ENCODE results near the gene STUM.

STUM gene

GRCh38 chr1:226603858-226604559, 55.4 kb downstream of the STUM start:
- no peak for DNase-seq (ENCODE audit: low spot score)

GRCh38 chr1:226604560-226605317, 56.2 kb downstream of the STUM start:
- no peak for TF ChIP-seq CTCF (IDR thresholded peaks at IDR 0.05)
- Histone ChIP-seq H3K4me3 (no peak overlapping the region), H3K27ac (peak overlapping the region in 1 of 2 donors; percentile 90)
- DNase-seq (ENCODE audit: low spot score), result no peak

More at GRCh38 chr1:226603858-226604559, 55.4 kb downstream of the STUM start:
- TF ChIP-seq CTCF (IDR thresholded peaks at IDR 0.05), result no peak
- Histone ChIP-seq H3K4me3 (no peak overlapping the region), H3K27ac (peak overlapping the region in 1 of 2 donors; percentile 90)

- no peak for DNase-seq (ENCODE audit: low spot score)
- no peak for TF ChIP-seq CTCF (IDR thresholded peaks at IDR 0.05)
- peak overlapping the region in 1 of 2 donors; percentile 90 for H3K27ac ChIP-seq
- no peak overlapping the region for H3K4me3 ChIP-seq
These were observed 56.9 kb downstream of the STUM start for GRCh38 chr1:226605318-226605950.

GRCh38 chr1:226606311-226607267, 58.0 kb downstream of the STUM start:
- DNase-seq (ENCODE audit: low spot score), result no peak
- Histone ChIP-seq H3K27ac (no peak overlapping the region), H3K4me3 (no peak overlapping the region)
- no peak for TF ChIP-seq CTCF (IDR thresholded peaks at IDR 0.05)

GRCh38 chr1:226607268-226607660, 58.7 kb downstream of the STUM start:
- H3K27ac ChIP-seq, result no peak overlapping the region
- H3K4me3 ChIP-seq, result no peak overlapping the region
- no peak for TF ChIP-seq CTCF (IDR thresholded peaks at IDR 0.05)
- DNase-seq (ENCODE audit: low spot score), result no peak

- H3K4me3 ChIP-seq, result no peak overlapping the region
- DNase-seq (ENCODE audit: low spot score), result no peak
- H3K27ac ChIP-seq, result no peak overlapping the region
- TF ChIP-seq CTCF (IDR thresholded peaks at IDR 0.05), result no peak
These were observed 59.3 kb downstream of the STUM start for GRCh38 chr1:226607821-226608220.

Measured in coronary artery (tissue), 2 donors.